ENCODE results near the gene USP31.

Gene USP31

DNA sequence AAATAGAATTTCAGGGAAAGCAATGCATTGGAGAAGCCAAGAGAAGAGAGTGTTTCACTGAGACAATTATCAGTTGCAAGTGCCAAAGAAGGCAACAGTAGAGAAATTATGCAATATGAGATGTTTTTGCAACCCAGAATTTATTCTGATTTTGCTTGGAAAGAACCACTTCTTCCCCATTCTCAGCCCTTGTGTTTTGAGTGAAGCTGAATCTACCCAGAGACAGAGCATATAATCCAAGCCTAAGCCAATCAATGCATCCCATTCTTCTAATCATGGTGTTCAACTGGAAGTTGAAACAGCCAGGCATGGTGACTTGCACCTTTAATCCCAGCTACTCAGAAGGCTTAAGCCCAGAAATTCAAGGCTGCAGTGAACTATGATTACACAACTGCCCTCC, 26.4 kb upstream of the USP31 start:
- TF ChIP-seq, protein P1, sequence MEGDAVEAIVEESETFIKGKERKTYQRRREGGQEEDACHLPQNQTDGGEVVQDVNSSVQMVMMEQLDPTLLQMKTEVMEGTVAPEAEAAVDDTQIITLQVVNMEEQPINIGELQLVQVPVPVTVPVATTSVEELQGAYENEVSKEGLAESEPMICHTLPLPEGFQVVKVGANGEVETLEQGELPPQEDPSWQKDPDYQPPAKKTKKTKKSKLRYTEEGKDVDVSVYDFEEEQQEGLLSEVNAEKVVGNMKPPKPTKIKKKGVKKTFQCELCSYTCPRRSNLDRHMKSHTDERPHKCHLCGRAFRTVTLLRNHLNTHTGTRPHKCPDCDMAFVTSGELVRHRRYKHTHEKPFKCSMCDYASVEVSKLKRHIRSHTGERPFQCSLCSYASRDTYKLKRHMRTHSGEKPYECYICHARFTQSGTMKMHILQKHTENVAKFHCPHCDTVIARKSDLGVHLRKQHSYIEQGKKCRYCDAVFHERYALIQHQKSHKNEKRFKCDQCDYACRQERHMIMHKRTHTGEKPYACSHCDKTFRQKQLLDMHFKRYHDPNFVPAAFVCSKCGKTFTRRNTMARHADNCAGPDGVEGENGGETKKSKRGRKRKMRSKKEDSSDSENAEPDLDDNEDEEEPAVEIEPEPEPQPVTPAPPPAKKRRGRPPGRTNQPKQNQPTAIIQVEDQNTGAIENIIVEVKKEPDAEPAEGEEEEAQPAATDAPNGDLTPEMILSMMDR (conservative IDR thresholded peaks at IDR 0.05; ENCODE audit: low read depth, low read length): no peak
- no peak overlapping the region for H3K4me3 ChIP-seq (ENCODE audit: low read length)
- DNase-seq (ENCODE audit: low read depth): no peak

DNA sequence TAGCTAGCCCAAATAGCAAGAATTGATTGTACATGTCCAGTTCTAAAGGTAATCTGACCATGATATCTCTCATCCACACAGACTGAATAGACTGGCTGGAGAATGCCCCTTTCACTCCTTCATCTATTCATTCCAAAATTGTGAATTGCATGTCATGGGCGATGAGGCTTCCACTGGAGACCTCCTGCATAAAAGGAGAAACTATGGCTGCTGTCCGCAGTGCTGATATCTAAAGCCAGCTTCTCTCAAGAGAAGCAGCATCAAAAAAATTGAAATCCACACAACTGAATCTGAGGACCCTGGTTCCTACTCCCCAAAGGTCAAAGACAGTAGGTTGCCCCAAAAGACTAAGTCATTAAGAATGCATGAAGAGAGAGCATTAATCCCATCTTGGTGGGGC, 25.4 kb upstream of the USP31 start:
- DNase-seq (ENCODE audit: low read depth): no peak
- H3K4me3 ChIP-seq (ENCODE audit: low read length): no peak overlapping the region
- TF ChIP-seq, protein P1 (conservative IDR thresholded peaks at IDR 0.05; ENCODE audit: low read depth, low read length): no peak

DNA sequence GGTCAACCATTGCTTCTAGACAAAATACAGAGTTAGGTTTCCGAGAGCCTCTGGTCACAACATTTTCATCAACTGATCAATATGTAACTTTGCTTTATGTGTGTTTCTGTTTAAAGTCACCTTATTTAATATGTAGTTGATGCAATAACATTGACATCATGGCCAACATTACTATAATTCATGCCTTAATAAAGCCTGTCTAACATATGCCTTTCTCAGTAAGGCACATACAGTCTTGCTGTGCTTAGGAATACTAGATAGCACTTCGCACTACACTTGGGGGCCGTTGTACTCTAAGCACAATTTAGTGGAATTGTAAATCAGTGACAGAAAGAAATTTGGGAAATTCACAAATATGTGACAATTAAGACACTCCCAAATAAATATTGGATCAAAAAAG, 23.7 kb upstream of the USP31 start:
- no peak for DNase-seq (ENCODE audit: low read depth)
- no peak overlapping the region for H3K4me3 ChIP-seq (ENCODE audit: low read length)
- TF ChIP-seq, protein P1 (conservative IDR thresholded peaks at IDR 0.05; ENCODE audit: low read depth, low read length): no peak

DNA sequence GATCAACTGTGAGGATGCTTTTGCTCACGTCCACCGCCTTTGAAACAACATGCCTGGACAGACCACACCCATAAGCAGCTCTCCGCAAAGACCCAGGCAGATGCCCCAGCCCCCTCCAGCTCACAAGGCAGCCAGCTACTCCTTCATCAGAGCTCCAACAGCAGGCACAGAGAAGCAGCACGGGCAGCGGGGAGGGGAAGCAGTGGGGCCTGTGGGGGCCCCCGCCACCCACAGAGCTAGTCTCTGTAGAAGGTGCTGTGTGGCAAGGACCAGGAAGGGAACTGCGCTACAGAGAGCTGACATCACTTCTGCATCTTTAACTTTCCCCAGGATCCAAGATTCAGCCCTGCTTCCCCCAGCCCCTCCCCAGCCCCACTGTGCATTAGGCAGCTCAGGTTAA, 23.3 kb upstream of the USP31 start:
- no peak overlapping the region for H3K4me3 ChIP-seq (ENCODE audit: low read length)
- DNase-seq (ENCODE audit: low read depth): no peak
- TF ChIP-seq, protein P1 (conservative IDR thresholded peaks at IDR 0.05; ENCODE audit: low read depth, low read length): no peak

DNA sequence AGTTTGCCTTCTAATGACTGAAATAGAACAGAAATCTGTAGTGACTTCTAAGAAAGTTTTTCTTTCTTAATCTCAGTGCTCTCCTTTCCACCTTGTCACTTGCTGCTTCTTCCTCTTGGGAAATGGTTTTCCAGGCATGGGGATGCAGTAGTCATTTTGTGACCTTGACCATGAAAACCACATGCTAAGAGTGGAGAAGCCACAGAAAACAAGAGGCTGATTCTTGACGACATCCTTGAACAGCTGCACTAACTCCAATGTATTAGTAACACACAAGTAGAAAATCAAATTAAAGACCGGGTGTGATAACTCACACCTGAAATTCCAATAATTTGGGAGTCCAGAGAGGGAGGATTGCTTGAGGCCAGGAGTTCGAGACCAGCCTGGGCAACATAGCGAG, 15.5 kb upstream of the USP31 start:
- TF ChIP-seq, protein P1 (conservative IDR thresholded peaks at IDR 0.05; ENCODE audit: low read depth, low read length): no peak
- DNase-seq (ENCODE audit: low read depth): no peak
- no peak overlapping the region for H3K4me3 ChIP-seq (ENCODE audit: low read length)

DNA sequence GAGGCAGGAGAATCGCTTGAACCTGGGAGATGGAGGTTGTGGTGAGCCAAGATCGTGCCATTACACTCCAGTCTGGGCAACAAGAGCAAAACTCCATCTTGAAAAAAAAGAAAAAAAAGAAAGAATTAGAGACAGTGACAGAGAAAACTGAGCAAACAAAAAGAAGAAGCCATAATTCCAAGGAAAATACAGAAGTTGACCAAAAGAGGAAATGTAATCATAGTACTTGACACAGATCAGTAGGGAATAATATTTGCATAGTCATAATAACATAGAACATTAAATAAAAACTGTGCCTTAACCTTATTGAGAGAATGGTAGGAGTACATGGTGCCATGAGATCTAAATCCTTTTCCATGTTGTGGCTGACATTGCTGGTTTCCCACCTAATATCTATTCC, 14.7 kb upstream of the USP31 start:
- TF ChIP-seq, protein P1 (conservative IDR thresholded peaks at IDR 0.05; ENCODE audit: low read depth, low read length): no peak
- H3K4me3 ChIP-seq (ENCODE audit: low read length): no peak overlapping the region
- DNase-seq (ENCODE audit: low read depth): no peak

DNA sequence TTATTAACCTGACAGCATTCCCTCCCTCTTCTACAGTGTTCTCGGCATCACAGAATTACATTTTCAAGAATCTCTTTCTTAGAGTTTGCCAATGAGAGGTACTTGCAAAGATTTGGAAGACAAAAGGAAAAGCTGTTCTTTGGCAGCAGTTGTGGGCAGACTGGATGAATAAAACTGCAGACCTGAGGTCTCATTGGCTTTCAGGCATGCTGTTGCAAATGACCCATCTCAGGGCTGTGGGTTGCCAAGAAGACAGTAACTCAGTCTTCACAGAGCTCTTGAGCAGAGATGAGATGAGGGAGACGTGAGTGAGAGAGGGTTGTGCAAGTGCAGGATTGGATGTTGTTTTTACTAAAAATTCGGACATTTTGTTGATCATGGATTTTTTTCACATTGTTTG, 11.3 kb upstream of the USP31 start:
- TF ChIP-seq, protein P1 (conservative IDR thresholded peaks at IDR 0.05; ENCODE audit: low read depth, low read length): no peak
- no peak for DNase-seq (ENCODE audit: low read depth)
- H3K4me3 ChIP-seq (ENCODE audit: low read length): no peak overlapping the region
